CD4-positive, alpha-beta T cell (primary cell): ENCODE data around the gene ISL1. TPM values are rescaled to one million over a fixed set of nuclear protein-coding genes. Genes with fewer than 3 reads are reported as not detected.

ENCODE experiments used
- ATAC-seq: fragments of 200-7000 bp; cut with Tn5 transposase; one replicate; pipeline ENCODE4 v1.10.0; 2022; ENCODE audit warnings: mild to moderate bottlenecking; ENCODE audit not compliant: poor library complexity
- CTCF ChIA-PET: fragments of 350-600 bp; sonication (Branson Sonifier 250); formaldehyde crosslinking; loops from one replicate; lab custom pipeline; 2021; ENCODE audit warnings: antibody characterized with exemption, inconsistent platforms; lab: Charles Lee
- POLR2A ChIA-PET: fragments of 350-600 bp; sonication (Branson Sonifier 250); formaldehyde crosslinking; loops from one replicate; lab custom pipeline; 2021; ENCODE audit warnings: antibody characterized with exemption, inconsistent platforms; lab: Charles Lee
- DNase-seq, 14 experiments: peaks; one replicate each; pipeline ENCODE4 v3.0.0-alpha.2; 2013 to 2020; ENCODE audit warnings: mixed read lengths in 2 of 14
- H3K27ac ChIP-seq, 2 donors: one replicate each; pipeline versions ENCODE4 v1.5.1 to v1.7.0; 2013; ENCODE audit warnings: low read length in 2 of 2, low read depth in 1 of 2, mild to moderate bottlenecking in 1 of 2
- H3K27me3 ChIP-seq, 2 experiments: 1 replicate in 1 of 2; 2 replicates in 1 of 2; pipeline versions ENCODE4 v1.6.1 to v1.7.0; 2013; ENCODE audit warnings: low read length in 2 of 2, control low read depth in 1 of 2, mild to moderate bottlenecking in 1 of 2, moderate library complexity in 1 of 2; ENCODE audit not compliant: insufficient read depth in 2 of 2, control insufficient read depth in 1 of 2
- H3K36me3 ChIP-seq: one replicate; pipeline ENCODE4 v1.6.1; 2013; ENCODE audit warnings: low read length, control low read depth; ENCODE audit not compliant: insufficient read depth
- H3K4me1 ChIP-seq: one replicate; pipeline ENCODE4 v1.6.1; 2013; ENCODE audit warnings: low read length, control low read depth; ENCODE audit not compliant: insufficient read depth
- H3K4me3 ChIP-seq: one replicate; pipeline ENCODE4 v1.5.1; 2013; ENCODE audit warnings: mild to moderate bottlenecking, low read length, moderate library complexity
- H3K9me3 ChIP-seq, 2 experiments: 1 replicate in 1 of 2; 2 replicates in 1 of 2; pipeline versions ENCODE4 v1.6.1 to v1.7.0; 2013; ENCODE audit warnings: low read length in 2 of 2, mild to moderate bottlenecking in 2 of 2, control low read depth in 1 of 2, moderate library complexity in 1 of 2; ENCODE audit not compliant: control insufficient read depth in 1 of 2, insufficient read depth in 1 of 2
- H3K27ac Mint-ChIP-seq: one replicate; pipeline ENCODE4 v1.8.0; 2020; ENCODE audit warnings: mixed read lengths
- H3K27me3 Mint-ChIP-seq: one replicate; pipeline ENCODE4 v1.8.0; 2021; ENCODE audit warnings: mixed read lengths
- H3K36me3 Mint-ChIP-seq: one replicate; pipeline ENCODE4 v1.8.0; 2021; ENCODE audit warnings: low read depth, mixed read lengths
- H3K4me1 Mint-ChIP-seq: one replicate; pipeline ENCODE4 v1.8.0; 2021; ENCODE audit warnings: low read depth, mixed read lengths
- H3K4me3 Mint-ChIP-seq: one replicate; pipeline ENCODE4 v1.8.0; 2020; ENCODE audit warnings: mild to moderate bottlenecking, mixed read lengths
- H3K9me3 Mint-ChIP-seq: one replicate; pipeline ENCODE4 v1.8.0; 2020; ENCODE audit warnings: mixed read lengths
- CTCF ChIP-seq: fragments of 200-600 bp; IDR thresholded peaks from one replicate; pipeline ENCODE4 v1.8.0; 2022; ENCODE audit warnings: antibody characterized with exemption, mild to moderate bottlenecking
- intact Hi-C, 2 experiments: fragments of 100-400 bp; cut with DNase I in 1 of 2; cut with micrococcal nuclease in 1 of 2; formaldehyde crosslinking; loops; one replicate each; pipeline versions ENCODE4 v1.15.1 to v1.9.0; 2023 to 2025; cut with DNase I, micrococcal nuclease
- polyA plus RNA-seq, 2 donors: library from polyadenylated mRNA; unstranded; fragments of 120-200 nt; gene quantifications; one replicate each; pipeline ENCODE4 v1.2.1, GENCODE V29; 2013
- total RNA-seq, 174 experiments: library from RNA in 2 of 174; stranded (reverse) in 2 of 174; gene quantifications; one replicate each; pipeline ENCODE4 v1.2.3 and lab custom pipeline; 2021 to 2026

Gene ISL1
- total RNA-seq: not detected
- not detected for polyA plus RNA-seq (2013, experiment 1 of 2)
- polyA plus RNA-seq (2013, experiment 2 of 2): not detected
- total RNA-seq (lab: John Stamatoyannopoulos, UW): 0 to 0.09 (median 0) reads per million in 172 experiments

GRCh38 chr5:51383131-51384121 is at the start of gene ISL1:
ISL1 (plus strand) TSS chr5:51383448; CDS start chr5:51383672, 224 bp downstream.
- Histone ChIP-seq H3K27me3 (peaks cover 52 to 92% of the 10 kb centered on the region in 2 experiments), H3K27ac (no peak within 1 kb of the TSS), H3K36me3 (no peaks in the 10 kb centered on the region), H3K9me3 (peaks cover 0 to 28% of the 10 kb centered on the region in 2 experiments), H3K4me1 (peaks cover 3% of the 10 kb centered on the region), H3K4me3 (no peak within 1 kb of the TSS)
- no peaks in the 10 kb centered on the region for H3K36me3 Mint-ChIP-seq
- intact Hi-C loops: no loop called here
- CTCF ChIA-PET: no interaction called here
- no peak within 1 kb of the TSS for H3K27ac Mint-ChIP-seq
- no peaks in the 10 kb centered on the region for H3K4me1 Mint-ChIP-seq
- no peak for ATAC-seq
- POLR2A ChIA-PET: no interaction called here
- H3K9me3 Mint-ChIP-seq: no peaks in the 10 kb centered on the region
- peaks cover 99% of the 10 kb centered on the region for H3K27me3 Mint-ChIP-seq
- no peak within 1 kb of the TSS for H3K4me3 Mint-ChIP-seq
- TF ChIP-seq CTCF: no peak
- no peak for DNase-seq

GRCh38 chr5:51336878-51337277 is 46.4 kb upstream of the ISL1 start:
- ATAC-seq: no peak
- H3K27me3 ChIP-seq: no peaks in the 10 kb centered on the region
- H3K27ac Mint-ChIP-seq: no peak overlapping the region
- DNase-seq: no peak
- H3K4me1 ChIP-seq: no peaks in the 10 kb centered on the region
- no peak overlapping the region for H3K4me3 ChIP-seq
- no peaks in the 10 kb centered on the region for H3K36me3 ChIP-seq
- ChIA-PET POLR2A (no interaction called here), CTCF (no interaction called here)
- peaks cover 3% of the 10 kb centered on the region for H3K9me3 Mint-ChIP-seq
- H3K36me3 Mint-ChIP-seq: no peaks in the 10 kb centered on the region
- peaks cover 0 to 3% of the 10 kb centered on the region in 2 experiments for H3K9me3 ChIP-seq
- intact Hi-C loops: no loop called here
- no peaks in the 10 kb centered on the region for H3K4me1 Mint-ChIP-seq
- TF ChIP-seq CTCF: no peak
- no peak overlapping the region for H3K4me3 Mint-ChIP-seq
- H3K27ac ChIP-seq: no peak overlapping the region
- H3K27me3 Mint-ChIP-seq: no peaks in the 10 kb centered on the region

- intact Hi-C loops: no loop called here
- Histone ChIP-seq H3K4me3 (no peak overlapping the region), H3K27ac (no peak overlapping the region), H3K4me1 (no peaks in the 10 kb centered on the region), H3K27me3 (no peaks in the 10 kb centered on the region), H3K36me3 (no peaks in the 10 kb centered on the region), H3K9me3 (peaks cover 0 to 7% of the 10 kb centered on the region in 2 experiments)
- no peak overlapping the region for H3K4me3 Mint-ChIP-seq
- no peak for TF ChIP-seq CTCF
- no peaks in the 10 kb centered on the region for H3K4me1 Mint-ChIP-seq
- CTCF ChIA-PET: no interaction called here
- no peak for DNase-seq
- H3K36me3 Mint-ChIP-seq: no peaks in the 10 kb centered on the region
- peaks cover 20% of the 10 kb centered on the region for H3K9me3 Mint-ChIP-seq
- POLR2A ChIA-PET: no interaction called here
- no peaks in the 10 kb centered on the region for H3K27me3 Mint-ChIP-seq
- ATAC-seq: no peak
- no peak overlapping the region for H3K27ac Mint-ChIP-seq
These were observed 38.1 kb upstream of the ISL1 start for GRCh38 chr5:51345106-51345505.
